Hepatocyte (in vitro differentiated cells): Measurements from ENCODE around the gene C10orf67. TPM values are rescaled to one million over a fixed set of nuclear protein-coding genes. Genes with fewer than 3 reads are reported as not detected.

Experiments
- DNase-seq: peaks from one replicate; pipeline ENCODE4 v3.0.0-alpha.2; 2016; ENCODE audit warnings: low spot score
- H2AFZ ChIP-seq: fragments of 200-600 bp; sonication (generic); 2 replicates; pipeline ENCODE4 v1.6.0; 2016; ENCODE audit warnings: antibody characterized with exemption, mild to moderate bottlenecking
- H3K27ac ChIP-seq: fragments of 200-600 bp; sonication (generic); 2 replicates; pipeline ENCODE4 v1.5.1; 2016; ENCODE audit warnings: mild to moderate bottlenecking
- H3K27me3 ChIP-seq: fragments of 200-600 bp; sonication (generic); 2 replicates; pipeline ENCODE4 v1.6.1; 2016
- H3K36me3 ChIP-seq: fragments of 200-600 bp; sonication (generic); replicated peaks from 2 replicates; pipeline ENCODE4 v1.5.1; 2016; ENCODE audit warnings: low read depth; ENCODE audit not compliant: insufficient read depth
- H3K4me1 ChIP-seq: fragments of 200-600 bp; sonication (generic); 2 replicates; pipeline ENCODE4 v1.5.1; 2016; ENCODE audit warnings: mild to moderate bottlenecking, moderate library complexity; ENCODE audit not compliant: insufficient read depth
- H3K4me2 ChIP-seq: fragments of 200-600 bp; sonication (generic); 2 replicates; pipeline ENCODE4 v1.6.0; 2016
- H3K4me3 ChIP-seq: fragments of 200-600 bp; sonication (generic); 2 replicates; pipeline ENCODE4 v1.5.1; 2016; ENCODE audit warnings: mild to moderate bottlenecking
- H3K79me2 ChIP-seq: fragments of 200-600 bp; sonication (generic); 2 replicates; pipeline ENCODE4 v1.6.0; 2017; ENCODE audit warnings: mild to moderate bottlenecking
- H3K9me2 ChIP-seq: fragments of 200-600 bp; sonication (generic); replicated peaks from 2 replicates; pipeline ENCODE4 v1.6.0; 2017; ENCODE audit warnings: mild to moderate bottlenecking; ENCODE audit not compliant: insufficient read depth
- H3K9me3 ChIP-seq: fragments of 200-600 bp; sonication (generic); 2 replicates; pipeline ENCODE4 v1.5.1; 2016; ENCODE audit warnings: low read depth, mild to moderate bottlenecking
- H4K20me1 ChIP-seq: fragments of 200-600 bp; sonication (generic); 2 replicates; pipeline ENCODE4 v1.6.0; 2016; ENCODE audit warnings: mild to moderate bottlenecking; ENCODE audit not compliant: insufficient read depth, poor library complexity, severe bottlenecking
- CTCF ChIP-seq: fragments of 200-600 bp; sonication (generic); IDR thresholded peaks from 2 replicates; pipeline ENCODE4 v1.5.1; 2016; ENCODE audit warnings: antibody characterized with exemption, mild to moderate bottlenecking; ENCODE audit not compliant: poor library complexity
- EZH2 ChIP-seq: fragments of 200-600 bp; sonication (generic); IDR thresholded peaks from 2 replicates; pipeline ENCODE4 v1.6.1; 2016; ENCODE audit warnings: antibody characterized with exemption, mild to moderate bottlenecking, borderline replicate concordance
- EZH2phosphoT487 ChIP-seq: fragments of 200-600 bp; sonication (generic); IDR thresholded peaks from one replicate; pipeline ENCODE4 v1.6.1; 2018; ENCODE audit warnings: antibody characterized with exemption, mild to moderate bottlenecking, low read depth, moderate library complexity; ENCODE audit not compliant: unreplicated experiment, severe bottlenecking
- WGBS: methylation state at CpG from one replicate; pipeline ENCODE4 v1.1.6; 2016; ENCODE audit warnings: low lambda C conversion rate; ENCODE audit errors: missing lambda C conversion rate; 5-methylcytosine and 5-hydroxymethylcytosine counted together
- polyA plus RNA-seq: library from polyadenylated mRNA; unstranded; fragments of >200 nt; fragmentation: Nextera tagmentation; extraction: Ambion mirVana; gene quantifications from 2 replicates; pipeline ENCODE4 v1.2.1, GENCODE V29; 2016
- total RNA-seq: library from RNA; depleted of rRNA; stranded (reverse); fragments of >200 nt; gene quantifications from 2 replicates; pipeline ENCODE4 v1.2.3, GENCODE V29; 2014

C10orf67 gene
- total and polyA plus RNA-seq, 2 experiments from 2014 or later = 0.10 TPM; not detected in 1

- H4K20me1 ChIP-seq = no peaks in the 10 kb centered on the region
- H3K27ac ChIP-seq = no peak overlapping the region
- TF ChIP-seq EZH2 (no peak), CTCF (no peak), EZH2phosphoT487 (no peak)
- DNase-seq = no peak
- no peaks in the 10 kb centered on the region for H3K36me3 ChIP-seq
- no peaks in the 10 kb centered on the region for H3K9me3 ChIP-seq
- H3K4me2 ChIP-seq = no peak overlapping the region
- H3K4me3 ChIP-seq = no peak overlapping the region
- no peaks in the 10 kb centered on the region for H3K4me1 ChIP-seq
- 82% methylated on average over 6 of the region's 8 CpGs for whole genome bisulfite sequencing
- no peak overlapping the region for H2AFZ ChIP-seq
- no peaks in the 10 kb centered on the region for H3K79me2 ChIP-seq
- H3K27me3 ChIP-seq = no peaks in the 10 kb centered on the region
- no peaks in the 10 kb centered on the region for H3K9me2 ChIP-seq
Measured at GRCh38 chr10:23331567-23332301, 12.9 kb downstream of the C10orf67 start.

GRCh38 chr10:23330948-23331347, 13.6 kb downstream of the C10orf67 start:
- Histone ChIP-seq H3K79me2 (no peaks in the 10 kb centered on the region), H3K4me1 (no peaks in the 10 kb centered on the region), H4K20me1 (no peaks in the 10 kb centered on the region), H2AFZ (no peak overlapping the region), H3K4me3 (no peak overlapping the region), H3K27me3 (no peaks in the 10 kb centered on the region), H3K9me3 (no peaks in the 10 kb centered on the region), H3K27ac (no peak overlapping the region), H3K4me2 (no peak overlapping the region), H3K9me2 (no peaks in the 10 kb centered on the region), H3K36me3 (no peaks in the 10 kb centered on the region)
- DNase-seq = no peak
- TF ChIP-seq EZH2phosphoT487 = no peak
- WGBS = 38% methylated on average over 3 of the region's 7 CpGs

GRCh38 chr10:23326544-23327307, 17.9 kb downstream of the C10orf67 start:
- Histone ChIP-seq H3K36me3 (no peaks in the 10 kb centered on the region), H3K4me1 (no peaks in the 10 kb centered on the region), H3K27ac (no peak overlapping the region), H3K4me2 (no peak overlapping the region), H4K20me1 (no peaks in the 10 kb centered on the region), H3K27me3 (no peaks in the 10 kb centered on the region), H3K79me2 (no peaks in the 10 kb centered on the region), H3K4me3 (no peak overlapping the region), H3K9me2 (no peaks in the 10 kb centered on the region), H2AFZ (no peak overlapping the region), H3K9me3 (no peaks in the 10 kb centered on the region)
- DNase-seq = no peak
- TF ChIP-seq EZH2 (no peak), EZH2phosphoT487 (no peak), CTCF (no peak)
- 79% methylated on average over 5 of the region's 5 CpGs for WGBS

- Histone ChIP-seq H3K9me2 (no peaks in the 10 kb centered on the region), H3K27me3 (no peaks in the 10 kb centered on the region), H3K4me1 (no peaks in the 10 kb centered on the region), H3K79me2 (no peaks in the 10 kb centered on the region), H4K20me1 (no peaks in the 10 kb centered on the region), H3K36me3 (no peaks in the 10 kb centered on the region), H3K4me2 (no peak overlapping the region), H3K9me3 (no peaks in the 10 kb centered on the region), H3K4me3 (no peak overlapping the region), H3K27ac (no peak overlapping the region), H2AFZ (no peak overlapping the region)
- WGBS = 90% methylated on average over 1 of the region's 1 CpG
- no peak for DNase-seq
- TF ChIP-seq EZH2phosphoT487 (no peak), EZH2 (no peak), CTCF (no peak)
Measured at GRCh38 chr10:23325132-23325531, 19.5 kb downstream of the C10orf67 start.
